HepG2 (cell line): ENCODE measurements around the gene PRSS2. TPM values are rescaled to one million over a fixed set of nuclear protein-coding genes. Genes with fewer than 3 reads are reported as not detected.

Experiments used
- ATF1 ChIP-seq: IDR thresholded peaks from 2 replicates; pipeline ENCODE4 v1.6.1; 2016; ENCODE audit warnings: mild to moderate bottlenecking, control low read depth
- BHLHE40 ChIP-seq: IDR thresholded peaks from 2 replicates; pipeline ENCODE4 v1.6.1; 2011; ENCODE audit warnings: low read length, improper control_type of control experiment
- CCAR2 ChIP-seq: fragments of 200-400 bp; formaldehyde crosslinking; optimal IDR thresholded peaks from 2 replicates; pipeline ENCODE3; 2018; ENCODE audit warnings: low read depth, mild to moderate bottlenecking, low read length, moderate library complexity
- FOXA3 ChIP-seq: IDR thresholded peaks from 2 replicates; pipeline ENCODE4 v1.6.1; 2016; ENCODE audit warnings: missing genetic modification reagents, missing compliant biosample characterization
- FOXC1 ChIP-seq: sonication (generic); formaldehyde crosslinking; IDR thresholded peaks from 2 replicates; pipeline ENCODE4 v1.8.0; 2022; ENCODE audit warnings: mild to moderate bottlenecking, missing genetic modification reagents, borderline replicate concordance
- HOXA7 ChIP-seq: sonication (generic); formaldehyde crosslinking; IDR thresholded peaks from 2 replicates; pipeline ENCODE4 v1.8.1; 2022; ENCODE audit warnings: mild to moderate bottlenecking, missing genetic modification reagents, moderate library complexity
- KDM2A ChIP-seq: sonication (generic); formaldehyde crosslinking; IDR thresholded peaks from 2 replicates; pipeline ENCODE4 v1.4.0; 2020; ENCODE audit warnings: low read depth, missing genetic modification reagents, borderline replicate concordance
- KMT2B ChIP-seq: IDR thresholded peaks from 2 replicates; pipeline ENCODE4 v1.6.1; 2016; ENCODE audit warnings: missing genetic modification reagents, missing compliant biosample characterization
- MAZ ChIP-seq, 2 experiments: sonication (generic) in 1 of 2; formaldehyde crosslinking in 1 of 2; IDR thresholded peaks; 2 replicates each; pipeline versions ENCODE4 v1.5.0 to v1.6.1; 2012 to 2020; ENCODE audit warnings: low read depth in 2 of 2, mild to moderate bottlenecking in 2 of 2, borderline replicate concordance in 1 of 2, improper control_type of control experiment in 1 of 2, low read length in 1 of 2, missing genetic modification reagents in 1 of 2, moderate library complexity in 1 of 2
- MED8 ChIP-seq: sonication (generic); formaldehyde crosslinking; IDR thresholded peaks from 2 replicates; pipeline ENCODE4 v1.8.1; 2023; ENCODE audit warnings: mild to moderate bottlenecking, missing genetic modification reagents; ENCODE audit not compliant: insufficient replicate concordance
- NKX3-1 ChIP-seq: sonication (generic); formaldehyde crosslinking; IDR thresholded peaks from 2 replicates; pipeline ENCODE4 v1.5.0; 2020; ENCODE audit warnings: missing genetic modification reagents
- RAD21 ChIP-seq: fragments of 450-650 bp; formaldehyde crosslinking; IDR thresholded peaks from 2 replicates; pipeline ENCODE4 v1.5.0; 2020; ENCODE audit warnings: mild to moderate bottlenecking
- SIX4 ChIP-seq: sonication (generic); formaldehyde crosslinking; IDR thresholded peaks from 2 replicates; pipeline ENCODE4 v1.4.0; 2020; ENCODE audit warnings: missing genetic modification reagents
- SP1 ChIP-seq, 2 experiments: fragments of 450-650 bp in 1 of 2; sonication (generic) in 1 of 2; formaldehyde crosslinking in 1 of 2; IDR thresholded peaks; 2 replicates each; pipeline versions ENCODE4 v1.4.0 to v1.6.1; 2016 to 2020; ENCODE audit warnings: missing genetic modification reagents in 1 of 2
- ZNF335 ChIP-seq: sonication (generic); formaldehyde crosslinking; IDR thresholded peaks from 2 replicates; pipeline ENCODE4 v1.4.0; 2020; ENCODE audit warnings: missing genetic modification reagents
- ZNF530 ChIP-seq: sonication (generic); formaldehyde crosslinking; IDR thresholded peaks from 2 replicates; pipeline ENCODE4 v1.5.0; 2020; ENCODE audit warnings: low read depth, mild to moderate bottlenecking, missing genetic modification reagents
- ZNF556 ChIP-seq: sonication (generic); formaldehyde crosslinking; IDR thresholded peaks from 2 replicates; pipeline ENCODE4 v1.4.0; 2020; ENCODE audit warnings: mild to moderate bottlenecking, missing genetic modification reagents, borderline replicate concordance
- ZNF614 ChIP-seq: IDR thresholded peaks from 2 replicates; pipeline ENCODE4 v1.6.1; 2018; ENCODE audit warnings: missing biosample characterization, missing genetic modification reagents, inconsistent platforms, borderline replicate concordance
- ZNF703 ChIP-seq: sonication (generic); formaldehyde crosslinking; IDR thresholded peaks from 2 replicates; pipeline ENCODE4 v1.5.1; 2020; ENCODE audit warnings: missing genetic modification reagents, mild to moderate bottlenecking, moderate library complexity, borderline replicate concordance
- polyA plus RNA-seq, 8 experiments: library from polyadenylated mRNA; depleted of rRNA in 3 of 8; stranded (reverse) in 7 of 8; unstranded in 1 of 8; fragments of >200 nt; fragmentation: Illumina TruSeq in 4 of 8; extraction: Trizol in 4 of 8; gene quantifications; 2 replicates each; pipeline versions ENCODE4 v1.2.1 to v1.2.3, GENCODE V29; 2011 to 2016; ENCODE audit warnings: low read depth in 4 of 8, missing spikeins in 1 of 8, mixed read lengths in 1 of 8; ENCODE audit not compliant: insufficient read depth in 1 of 8
- total RNA-seq, 5 experiments: library from RNA; depleted of rRNA; stranded (reverse); fragments of >200 nt; fragmentation: Illumina TruSeq; extraction: Trizol; gene quantifications; 2 replicates each; pipeline ENCODE4 v1.2.3, GENCODE V29; 2016; ENCODE audit warnings: low read depth in 1 of 5
- TF ChIP-seq, protein P1 (sequence below): sonication (generic); formaldehyde crosslinking; IDR thresholded peaks from 2 replicates; pipeline ENCODE4 v1.5.0; 2020; ENCODE audit warnings: mild to moderate bottlenecking, missing genetic modification reagents
- TF ChIP-seq, protein P2 (sequence below): IDR thresholded peaks from 2 replicates; pipeline ENCODE4 v1.6.1; 2012; ENCODE audit warnings: low read length, improper control_type of control experiment
- TF ChIP-seq, protein P3 (sequence below): sonication (generic); formaldehyde crosslinking; IDR thresholded peaks from 2 replicates; pipeline ENCODE4 v1.8.0; 2022; ENCODE audit warnings: mild to moderate bottlenecking, missing genetic modification reagents, moderate library complexity

PRSS2 gene
- total and polyA plus RNA-seq, 2 of the 13 experiments (the other 11 are each of a cell fraction or from before 2014, with no cell fraction given): not detected

DNA sequence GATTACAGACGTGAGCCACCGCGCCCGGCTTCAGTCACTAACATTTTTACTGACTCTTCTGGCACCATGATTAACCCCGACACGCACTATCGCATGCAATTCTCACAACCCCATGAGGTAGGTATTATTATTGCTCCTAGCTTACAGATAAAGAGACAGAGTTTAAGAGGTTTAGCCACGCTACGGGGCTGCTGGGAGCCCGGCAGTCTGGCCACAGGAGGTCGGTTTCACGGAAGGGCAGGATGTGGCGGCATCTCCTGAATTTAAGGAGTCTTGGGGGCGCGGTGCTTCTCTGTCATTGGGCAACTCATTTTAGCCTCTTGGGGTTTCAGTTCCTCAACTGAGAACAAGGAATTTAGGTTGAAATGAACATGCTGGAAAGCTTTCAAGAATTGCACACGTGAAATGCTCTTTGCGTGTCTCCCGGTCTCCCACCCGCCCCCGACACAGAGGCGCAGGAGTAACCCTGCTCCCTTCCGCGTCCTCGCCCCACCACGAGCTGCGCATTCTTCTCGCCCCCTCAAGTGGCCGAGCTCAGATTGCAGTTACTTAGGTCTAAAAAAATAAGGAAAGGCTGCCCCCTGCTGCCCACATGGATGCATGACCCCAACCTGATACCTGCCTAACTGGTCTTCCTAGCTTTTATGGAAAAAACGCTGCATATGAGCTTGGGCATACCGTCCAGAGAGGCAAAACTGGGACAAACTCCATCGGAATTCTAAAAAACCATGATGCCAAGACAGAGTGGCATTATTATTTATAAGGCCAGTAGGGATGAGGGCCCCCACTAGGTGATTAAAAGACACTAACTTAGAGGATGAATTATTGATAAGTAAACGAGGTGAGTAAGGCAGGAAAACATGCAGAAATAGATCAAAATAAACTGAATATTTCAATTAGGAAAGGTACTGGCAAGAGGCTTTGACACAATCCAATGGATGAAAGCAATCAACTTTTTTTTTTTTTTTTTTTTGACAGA is 12.4 kb downstream of the PRSS2 start (continued):
- TF ChIP-seq MED8: no peak
- TF ChIP-seq FOXA3 (CRISPR knock-in tag): no peak
- TF ChIP-seq ZNF530 (CRISPR knock-in tag): no peak
- TF ChIP-seq ZNF335 (CRISPR knock-in tag): no peak
- no peak for TF ChIP-seq FOXC1 (CRISPR knock-in tag)
- TF ChIP-seq ZNF614 (CRISPR knock-in tag): no peak
- no peak for TF ChIP-seq ZNF556
- TF ChIP-seq, protein P1, sequence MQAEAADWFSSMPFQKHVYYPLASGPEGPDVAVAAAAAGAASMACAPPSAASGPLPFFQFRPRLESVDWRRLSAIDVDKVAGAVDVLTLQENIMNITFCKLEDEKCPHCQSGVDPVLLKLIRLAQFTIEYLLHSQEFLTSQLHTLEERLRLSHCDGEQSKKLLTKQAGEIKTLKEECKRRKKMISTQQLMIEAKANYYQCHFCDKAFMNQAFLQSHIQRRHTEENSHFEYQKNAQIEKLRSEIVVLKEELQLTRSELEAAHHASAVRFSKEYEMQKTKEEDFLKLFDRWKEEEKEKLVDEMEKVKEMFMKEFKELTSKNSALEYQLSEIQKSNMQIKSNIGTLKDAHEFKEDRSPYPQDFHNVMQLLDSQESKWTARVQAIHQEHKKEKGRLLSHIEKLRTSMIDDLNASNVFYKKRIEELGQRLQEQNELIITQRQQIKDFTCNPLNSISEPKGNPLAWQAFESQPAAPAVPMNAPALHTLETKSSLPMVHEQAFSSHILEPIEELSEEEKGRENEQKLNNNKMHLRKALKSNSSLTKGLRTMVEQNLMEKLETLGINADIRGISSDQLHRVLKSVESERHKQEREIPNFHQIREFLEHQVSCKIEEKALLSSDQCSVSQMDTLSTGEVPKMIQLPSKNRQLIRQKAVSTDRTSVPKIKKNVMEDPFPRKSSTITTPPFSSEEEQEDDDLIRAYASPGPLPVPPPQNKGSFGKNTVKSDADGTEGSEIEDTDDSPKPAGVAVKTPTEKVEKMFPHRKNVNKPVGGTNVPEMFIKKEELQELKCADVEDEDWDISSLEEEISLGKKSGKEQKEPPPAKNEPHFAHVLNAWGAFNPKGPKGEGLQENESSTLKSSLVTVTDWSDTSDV (CRISPR knock-in tag): no peak
- TF ChIP-seq MAZ (IDR thresholded peaks at IDR 0.05; ENCODE audit: borderline replicate concordance, low read depth, low read length): peak; percentile 72; the same call in 1 of the 2 replicates
- no peak for TF ChIP-seq MAZ (CRISPR knock-in tag; IDR thresholded peaks at IDR 0.05; ENCODE audit: low read depth)
- TF ChIP-seq, protein P2, sequence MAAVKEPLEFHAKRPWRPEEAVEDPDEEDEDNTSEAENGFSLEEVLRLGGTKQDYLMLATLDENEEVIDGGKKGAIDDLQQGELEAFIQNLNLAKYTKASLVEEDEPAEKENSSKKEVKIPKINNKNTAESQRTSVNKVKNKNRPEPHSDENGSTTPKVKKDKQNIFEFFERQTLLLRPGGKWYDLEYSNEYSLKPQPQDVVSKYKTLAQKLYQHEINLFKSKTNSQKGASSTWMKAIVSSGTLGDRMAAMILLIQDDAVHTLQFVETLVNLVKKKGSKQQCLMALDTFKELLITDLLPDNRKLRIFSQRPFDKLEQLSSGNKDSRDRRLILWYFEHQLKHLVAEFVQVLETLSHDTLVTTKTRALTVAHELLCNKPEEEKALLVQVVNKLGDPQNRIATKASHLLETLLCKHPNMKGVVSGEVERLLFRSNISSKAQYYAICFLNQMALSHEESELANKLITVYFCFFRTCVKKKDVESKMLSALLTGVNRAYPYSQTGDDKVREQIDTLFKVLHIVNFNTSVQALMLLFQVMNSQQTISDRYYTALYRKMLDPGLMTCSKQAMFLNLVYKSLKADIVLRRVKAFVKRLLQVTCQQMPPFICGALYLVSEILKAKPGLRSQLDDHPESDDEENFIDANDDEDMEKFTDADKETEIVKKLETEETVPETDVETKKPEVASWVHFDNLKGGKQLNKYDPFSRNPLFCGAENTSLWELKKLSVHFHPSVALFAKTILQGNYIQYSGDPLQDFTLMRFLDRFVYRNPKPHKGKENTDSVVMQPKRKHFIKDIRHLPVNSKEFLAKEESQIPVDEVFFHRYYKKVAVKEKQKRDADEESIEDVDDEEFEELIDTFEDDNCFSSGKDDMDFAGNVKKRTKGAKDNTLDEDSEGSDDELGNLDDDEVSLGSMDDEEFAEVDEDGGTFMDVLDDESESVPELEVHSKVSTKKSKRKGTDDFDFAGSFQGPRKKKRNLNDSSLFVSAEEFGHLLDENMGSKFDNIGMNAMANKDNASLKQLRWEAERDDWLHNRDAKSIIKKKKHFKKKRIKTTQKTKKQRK: no peak
- TF ChIP-seq ATF1 (CRISPR knock-in tag): no peak
- no peak for TF ChIP-seq ZNF703 (CRISPR knock-in tag)
- no peak for TF ChIP-seq BHLHE40
- TF ChIP-seq, protein P3, sequence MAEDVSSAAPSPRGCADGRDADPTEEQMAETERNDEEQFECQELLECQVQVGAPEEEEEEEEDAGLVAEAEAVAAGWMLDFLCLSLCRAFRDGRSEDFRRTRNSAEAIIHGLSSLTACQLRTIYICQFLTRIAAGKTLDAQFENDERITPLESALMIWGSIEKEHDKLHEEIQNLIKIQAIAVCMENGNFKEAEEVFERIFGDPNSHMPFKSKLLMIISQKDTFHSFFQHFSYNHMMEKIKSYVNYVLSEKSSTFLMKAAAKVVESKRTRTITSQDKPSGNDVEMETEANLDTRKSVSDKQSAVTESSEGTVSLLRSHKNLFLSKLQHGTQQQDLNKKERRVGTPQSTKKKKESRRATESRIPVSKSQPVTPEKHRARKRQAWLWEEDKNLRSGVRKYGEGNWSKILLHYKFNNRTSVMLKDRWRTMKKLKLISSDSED (CRISPR knock-in tag): no peak
- TF ChIP-seq NKX3-1 (CRISPR knock-in tag): no peak
- TF ChIP-seq CCAR2: no peak
- peak; percentile 69 for TF ChIP-seq KDM2A (CRISPR knock-in tag)
- TF ChIP-seq SIX4 (CRISPR knock-in tag): no peak
- TF ChIP-seq SP1 (IDR thresholded peaks at IDR 0.05): no peak
- no peak for TF ChIP-seq SP1 (CRISPR knock-in tag; IDR thresholded peaks at IDR 0.05)
- TF ChIP-seq HOXA7 (CRISPR knock-in tag): no peak
- peak; percentile 83 for TF ChIP-seq RAD21
- no peak for TF ChIP-seq KMT2B (CRISPR knock-in tag)
